Measurements from ENCODE around the gene AMPD1.

The AMPD1 gene

DNA sequence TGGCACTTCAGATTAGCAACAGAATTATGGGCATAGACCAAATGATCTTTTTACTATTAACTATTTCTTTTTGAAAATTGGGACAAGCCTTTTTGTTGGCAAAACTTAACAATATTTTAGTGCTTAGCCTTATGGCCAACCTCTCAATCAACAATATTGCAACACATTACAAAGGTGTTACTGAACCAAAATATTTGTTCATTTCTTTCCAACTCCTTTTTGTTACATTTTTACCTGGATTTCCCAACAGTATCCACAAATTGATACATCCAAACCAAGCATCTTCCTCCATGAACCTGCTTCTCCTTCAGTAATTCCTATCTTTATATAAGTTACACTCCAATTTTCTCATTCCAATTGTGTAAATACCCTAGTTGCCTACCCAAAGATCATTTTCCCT lies 1.5 kb upstream of the AMPD1 start:
- DNase-seq, result no peak

DNA sequence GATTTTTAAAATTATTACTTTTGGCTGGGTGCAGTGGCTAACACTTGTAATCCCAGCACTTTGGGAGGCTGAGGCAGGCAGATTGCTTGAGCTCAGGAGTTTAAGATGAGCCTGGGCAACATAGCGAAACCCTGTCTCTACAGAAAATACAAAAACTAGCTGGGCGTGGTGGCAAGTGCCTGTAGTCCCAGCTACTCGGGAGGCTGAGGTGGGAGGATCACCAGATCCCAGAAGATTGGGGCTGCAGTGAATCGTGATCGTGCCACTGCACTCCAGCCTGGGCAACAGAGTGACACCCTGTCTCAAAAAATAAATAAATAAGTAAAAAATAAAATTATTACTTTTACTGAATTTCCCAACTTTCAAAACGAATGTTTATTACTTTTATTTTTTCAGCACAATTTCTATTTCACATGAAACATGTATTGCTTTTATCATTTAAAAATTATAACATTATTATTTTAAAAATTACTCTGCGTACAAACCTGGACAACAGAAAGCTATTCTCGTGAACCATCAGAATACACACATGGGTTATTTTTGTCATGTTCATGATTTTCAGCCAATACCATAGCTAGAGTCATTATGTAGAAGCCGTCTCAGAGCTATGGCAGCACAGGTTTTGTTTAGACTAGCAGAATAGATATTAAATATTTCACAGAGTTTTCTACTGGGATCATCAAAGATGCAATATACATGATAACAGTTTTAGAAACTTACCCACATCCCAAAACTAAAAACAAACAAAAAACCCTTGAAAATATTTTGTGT lies 621 bp downstream of the AMPD1 start:
- no peak for DNase-seq

DNA sequence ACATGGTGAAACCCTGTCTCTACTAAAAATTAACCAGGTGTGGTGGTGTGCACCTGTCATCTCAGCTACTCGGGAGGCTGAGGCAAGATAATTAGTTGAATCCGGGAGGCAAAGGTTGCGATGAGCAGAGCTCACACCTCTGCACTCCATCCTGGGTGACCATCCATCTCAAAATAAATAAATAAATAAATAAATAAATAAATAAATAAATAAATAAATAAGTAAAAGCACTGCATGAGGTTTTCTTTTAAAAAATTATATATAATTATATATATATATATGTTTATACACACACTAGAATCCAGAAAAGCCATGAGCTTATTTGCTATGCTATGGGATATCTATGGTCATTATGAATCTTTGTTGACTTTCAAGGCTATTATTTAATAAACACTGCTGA lies 2.4 kb downstream of the AMPD1 start:
- no peak for DNase-seq

DNA sequence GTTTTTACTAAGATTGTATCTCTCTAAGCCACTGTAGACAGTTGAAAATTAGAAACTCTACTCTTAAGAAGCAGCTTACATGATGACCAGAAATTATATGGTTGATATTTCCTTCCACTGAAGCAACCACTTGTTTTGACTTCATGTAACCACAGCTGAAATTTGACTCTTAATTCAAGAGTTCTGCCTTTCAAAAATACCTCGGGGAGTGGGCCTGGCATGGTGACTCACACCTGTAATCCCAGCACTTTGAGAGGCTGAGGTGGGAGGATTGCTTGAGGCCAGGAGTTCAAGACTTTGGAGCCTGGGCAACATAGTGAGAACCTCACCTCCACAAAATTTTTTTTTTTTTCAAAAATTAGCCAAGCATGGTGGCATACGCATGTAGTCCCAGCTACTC lies 4.3 kb downstream of the AMPD1 start:
- no peak for DNase-seq

DNA sequence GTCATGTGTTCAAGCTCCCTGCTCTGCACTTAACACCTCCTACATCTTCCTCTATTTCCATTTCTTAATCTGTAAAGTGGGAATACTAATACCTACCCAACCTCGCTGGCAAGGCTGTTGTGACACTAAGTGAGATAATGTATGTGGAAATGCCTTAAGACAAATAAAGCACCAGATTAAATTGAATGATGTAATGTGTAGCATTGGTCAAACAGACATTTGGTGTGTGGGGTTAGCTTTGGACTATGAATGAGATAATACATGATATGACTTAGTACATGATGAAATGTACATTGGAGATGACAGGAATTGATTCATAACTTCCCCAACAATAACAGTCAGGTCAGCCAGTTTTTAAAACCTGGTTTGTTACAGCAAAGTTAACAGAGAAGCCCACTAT lies 5.2 kb downstream of the AMPD1 start:
- no peak for DNase-seq

DNA sequence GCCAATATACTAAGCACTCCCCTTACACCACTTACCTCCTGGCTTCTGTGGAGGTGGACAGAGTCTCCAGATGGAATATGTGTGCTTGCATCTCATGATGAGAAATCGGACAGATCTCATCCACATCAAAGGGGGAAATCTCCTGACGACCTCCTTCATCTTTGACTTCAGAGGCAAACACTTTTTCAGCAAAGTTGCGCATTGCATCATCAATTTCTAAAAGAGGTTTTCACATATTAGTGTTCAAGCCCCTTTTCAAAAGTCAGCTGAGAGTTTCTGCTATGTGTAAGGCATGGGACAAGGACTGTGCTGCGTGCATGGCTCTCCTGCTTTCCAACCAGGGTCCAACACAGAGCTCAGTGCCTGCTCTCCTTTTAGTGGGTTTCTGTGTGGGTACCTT lies 6.8 kb downstream of the AMPD1 start:
- DNase-seq, result no peak

DNA sequence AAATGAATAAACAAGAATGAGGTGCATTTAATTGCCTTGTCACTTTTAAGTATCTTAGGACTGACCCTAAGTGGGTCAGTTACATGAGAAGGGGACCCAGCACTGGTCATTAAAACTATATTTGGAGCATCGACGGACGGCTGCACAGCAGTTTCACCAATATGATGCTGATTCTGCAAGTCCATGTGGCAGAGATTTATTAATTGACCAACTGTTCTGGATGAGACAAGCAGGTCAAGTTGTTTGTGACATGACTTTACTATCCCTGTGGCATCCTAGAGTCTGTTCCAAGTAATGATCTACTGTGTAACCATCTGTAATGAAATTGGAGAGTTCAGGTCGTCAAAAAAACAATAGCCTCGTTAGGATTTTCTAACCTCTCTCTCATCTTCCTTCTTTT lies 9.5 kb downstream of the AMPD1 start:
- DNase-seq, result no peak

DNA sequence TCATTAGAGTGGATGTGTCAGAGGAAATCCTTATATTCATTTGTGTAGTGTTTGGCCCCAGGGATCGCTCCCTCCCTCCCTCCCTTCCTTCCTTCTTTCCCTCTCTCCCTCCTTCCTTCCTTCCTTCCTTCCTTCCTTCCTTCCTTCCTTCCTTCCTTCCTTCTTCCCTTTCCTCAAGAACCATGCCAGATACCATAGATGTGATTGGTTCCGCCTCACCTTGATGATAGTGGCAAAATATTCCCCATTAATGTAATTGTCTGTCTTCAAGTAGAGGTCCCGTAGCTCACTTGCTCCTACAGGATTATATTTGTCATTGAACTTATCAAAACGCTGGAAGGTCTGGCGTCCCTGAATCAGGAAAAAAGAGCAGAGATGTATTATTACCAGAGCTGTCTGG lies 17.7 kb downstream of the AMPD1 start:
- DNase-seq, result no peak

DNA sequence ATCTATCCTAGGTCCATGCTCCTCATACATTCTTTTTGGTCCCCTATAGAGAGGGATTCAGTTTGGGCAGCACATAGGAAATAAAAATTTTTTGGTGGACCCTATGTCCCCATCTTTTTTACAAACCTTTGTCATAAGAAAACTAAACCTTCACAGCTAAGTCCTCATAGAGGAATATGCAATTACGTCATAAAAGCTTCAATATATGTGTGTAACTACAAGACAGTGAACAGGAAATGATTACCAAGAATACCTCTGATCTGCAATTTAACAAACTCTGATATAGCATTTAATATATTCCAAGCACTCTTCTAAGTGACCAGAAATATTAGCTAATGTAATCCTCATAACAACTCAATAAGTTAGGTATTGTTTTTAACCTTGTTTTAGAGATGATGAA lies 19.2 kb downstream of the AMPD1 start:
- DNase-seq, result no peak

DNA sequence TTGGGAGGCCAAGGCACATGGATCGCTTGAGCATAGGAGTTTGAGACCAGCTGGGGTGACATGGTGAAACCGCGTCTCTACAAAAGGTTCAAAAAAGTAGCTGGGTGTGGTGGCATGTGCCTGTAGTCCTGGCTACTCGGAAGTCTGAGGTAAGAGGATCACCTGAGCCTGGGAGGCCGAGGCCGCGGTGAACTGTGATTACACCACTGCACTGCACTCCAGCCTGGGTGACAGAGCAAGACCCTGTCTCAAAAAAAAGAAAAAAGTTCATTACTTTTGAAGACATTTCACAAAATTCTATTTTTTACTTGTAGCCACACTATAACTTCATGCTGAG lies 23.4 kb downstream of the AMPD1 start:
- DNase-seq, result no peak

DNA sequence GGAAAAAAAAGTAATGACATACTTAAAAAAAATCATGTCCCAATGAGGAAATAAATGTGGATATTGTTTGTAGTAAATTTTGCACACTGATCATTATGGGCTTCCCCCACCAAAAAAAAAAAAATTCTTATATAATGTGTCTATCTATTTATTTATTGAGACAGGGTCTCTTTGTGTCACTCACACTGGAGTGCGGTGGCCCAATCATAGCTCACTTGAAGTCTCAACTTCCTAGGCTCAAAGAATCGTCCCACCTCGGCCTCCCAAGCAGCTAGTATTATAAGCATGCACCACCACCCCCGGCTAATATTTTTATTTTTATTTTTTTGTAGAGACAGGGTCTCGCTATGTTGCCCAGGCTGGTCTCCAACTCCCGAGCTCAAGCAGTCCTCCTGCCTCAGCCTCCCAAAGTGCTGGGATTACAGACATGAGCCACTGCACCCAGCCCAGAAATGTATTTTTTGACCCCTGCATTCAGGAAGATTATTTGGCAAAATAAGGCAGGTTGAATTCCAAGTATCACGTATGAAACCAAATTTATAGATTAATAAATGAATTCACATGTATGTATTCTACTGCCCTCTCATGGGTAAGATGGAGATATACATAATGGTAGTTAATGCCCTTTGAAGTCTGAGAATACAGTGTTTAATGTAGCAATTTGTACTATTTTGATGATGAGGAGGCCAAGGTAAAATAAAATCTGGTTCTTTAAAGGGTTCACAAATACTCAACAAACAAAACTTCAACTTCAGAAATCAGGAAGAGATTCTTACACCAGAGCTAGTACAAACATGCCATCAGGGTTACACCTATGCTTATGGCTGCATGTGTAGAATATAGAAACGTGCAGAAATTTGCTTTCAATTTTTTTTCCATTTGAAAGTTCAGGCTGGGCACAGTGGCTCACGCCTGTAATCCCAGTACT lies 24.1 kb downstream of the AMPD1 start:
- DNase-seq, result no peak

DNA sequence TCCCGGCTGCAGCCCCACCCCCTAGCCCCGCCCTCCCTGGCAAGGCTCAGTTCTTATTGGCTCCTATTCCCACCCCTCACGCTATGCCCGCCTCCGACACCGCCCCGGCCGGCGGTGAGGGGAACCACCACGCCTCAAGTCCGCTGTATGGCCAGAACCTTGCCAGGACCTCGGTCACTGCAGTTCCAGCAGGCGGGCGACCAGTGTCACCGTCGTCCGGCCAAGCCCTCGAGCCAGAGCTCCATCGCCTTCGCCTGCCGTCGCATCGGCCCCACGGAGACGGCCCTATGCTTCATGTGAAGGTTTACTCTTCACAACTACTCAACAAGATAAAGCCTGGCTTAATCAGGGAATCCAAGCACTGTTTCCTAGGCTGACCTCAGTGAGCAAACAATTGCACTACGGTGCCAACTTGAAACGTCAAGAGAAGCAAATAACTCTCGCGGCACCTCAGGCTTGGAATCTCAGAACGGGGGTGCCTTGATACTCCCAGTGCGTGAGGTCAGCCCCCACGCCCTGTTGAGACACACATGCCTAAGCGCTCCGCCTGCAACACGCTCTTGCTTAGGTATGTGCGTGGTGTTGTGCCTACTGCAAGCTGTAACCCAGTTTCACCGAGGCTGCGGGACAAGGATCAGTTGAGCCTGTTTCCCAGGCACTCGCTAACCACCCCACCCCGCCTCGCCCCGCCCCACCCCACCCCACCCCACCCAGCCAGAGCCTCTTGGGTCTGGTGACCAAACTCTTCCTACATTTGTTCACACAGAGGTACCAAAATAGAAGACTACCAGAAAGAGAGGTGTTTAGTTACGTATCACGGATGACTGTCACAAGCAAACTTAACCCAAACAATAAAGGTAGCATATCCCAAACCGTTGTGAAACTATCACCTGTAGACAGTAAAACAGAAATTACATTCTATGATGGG lies 25.0 kb downstream of the AMPD1 start:
- peak; percentile 71 for DNase-seq

DNA sequence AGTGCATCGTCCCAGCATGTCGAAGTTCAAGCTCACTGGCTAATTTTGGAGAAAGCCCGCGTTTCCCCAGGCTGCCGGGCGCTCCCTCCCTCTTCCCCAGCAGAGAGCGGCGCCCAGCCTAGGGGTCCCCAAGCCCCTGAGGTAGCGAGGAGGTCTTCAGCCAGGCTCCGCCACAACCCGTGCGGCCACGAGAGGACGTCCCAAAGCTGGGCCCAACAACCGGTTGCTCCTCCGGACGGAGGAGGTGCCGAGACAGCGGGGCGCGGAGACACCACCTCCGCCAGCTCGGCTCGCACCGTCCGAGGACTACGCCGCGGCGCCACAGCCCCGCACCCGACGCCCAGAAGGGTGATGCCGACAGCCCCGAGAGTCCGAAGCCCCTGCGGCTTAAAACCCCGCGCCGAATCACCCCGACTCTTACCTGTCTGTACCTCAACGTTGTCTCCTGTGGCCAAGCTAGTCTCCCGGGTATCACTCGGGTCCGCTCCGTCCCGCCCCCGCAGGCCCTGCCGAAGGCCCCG lies 25.7 kb downstream of the AMPD1 start, which contains the start of gene DENND2C:
Gene DENND2C (minus strand): TSS at position 488 of the 521 bp plus-strand sequence. CDS start 44,065 bp downstream, outside the sequence.
- DNase-seq, result no peak

DNA sequence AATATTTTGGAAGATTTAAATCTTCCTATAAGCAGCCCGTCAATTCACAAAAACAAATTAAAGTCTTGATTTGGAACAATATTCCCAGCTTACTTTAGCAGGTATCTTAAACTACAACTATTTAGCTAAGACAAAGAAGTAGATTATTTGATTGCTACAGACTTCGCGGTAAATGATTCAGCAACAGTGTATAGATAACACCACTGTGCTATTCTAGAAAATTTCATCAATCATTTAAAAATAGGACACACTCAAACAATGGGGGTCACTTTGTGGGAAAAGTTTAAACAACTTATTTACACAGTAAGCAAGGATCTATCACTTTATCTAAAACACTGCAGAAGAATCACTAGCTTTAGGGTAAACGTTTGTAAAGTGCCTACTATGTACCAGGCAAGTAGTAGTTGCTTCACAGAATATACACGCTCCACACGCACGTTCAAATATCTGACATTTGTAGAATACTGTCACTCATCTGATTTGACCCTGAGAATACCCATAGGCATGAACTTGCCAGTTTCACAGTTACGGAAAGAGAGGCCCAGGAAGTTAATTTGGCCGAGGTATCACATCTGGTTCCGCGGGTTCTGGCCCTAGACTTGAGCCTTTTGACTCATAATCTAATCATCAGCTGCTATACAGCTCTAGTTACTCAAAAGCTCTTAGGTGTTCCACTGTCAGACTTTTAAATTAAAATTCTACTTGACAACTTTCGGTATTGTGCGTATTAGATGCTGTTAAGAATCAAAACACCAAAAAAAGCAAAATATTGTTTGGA lies 26.4 kb downstream of the AMPD1 start:
- no peak for DNase-seq

DNA sequence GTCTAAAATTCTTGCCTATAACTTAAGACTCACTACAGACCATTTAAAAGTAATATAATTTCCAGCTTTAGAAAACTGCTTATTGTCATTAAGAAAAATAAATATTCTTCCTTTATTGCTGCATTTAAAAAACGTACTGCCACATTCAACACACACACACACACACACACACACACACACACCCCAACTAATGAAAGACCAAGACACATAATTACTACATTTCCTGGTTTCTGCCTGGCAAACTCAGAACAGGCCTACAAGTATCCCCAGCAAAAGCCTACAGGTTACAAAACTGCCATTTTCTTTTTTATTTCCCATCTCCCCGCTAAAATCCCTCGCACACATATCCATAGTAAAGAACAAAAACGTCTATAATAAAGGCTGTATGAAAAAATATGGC lies 27.0 kb downstream of the AMPD1 start:
- DNase-seq, result no peak

DNA sequence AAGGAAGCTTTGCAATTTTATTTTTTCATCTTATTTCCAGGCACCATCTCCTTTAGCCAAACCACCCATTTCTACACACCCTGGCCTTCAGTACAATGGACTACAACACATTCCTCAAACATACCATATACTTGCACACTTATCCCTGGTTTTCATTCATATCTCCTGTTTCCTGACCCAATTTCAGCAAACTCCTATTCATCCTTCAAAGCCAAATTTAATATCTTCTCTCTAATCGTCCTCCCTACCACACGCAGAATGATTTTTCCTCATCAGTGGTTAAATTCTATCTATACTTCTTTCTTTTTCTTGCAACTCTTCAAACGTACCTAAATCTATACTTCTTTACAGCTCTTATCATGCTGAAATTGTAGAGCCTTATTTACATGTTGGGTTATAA lies 28.4 kb downstream of the AMPD1 start:
- no peak for DNase-seq

DNA sequence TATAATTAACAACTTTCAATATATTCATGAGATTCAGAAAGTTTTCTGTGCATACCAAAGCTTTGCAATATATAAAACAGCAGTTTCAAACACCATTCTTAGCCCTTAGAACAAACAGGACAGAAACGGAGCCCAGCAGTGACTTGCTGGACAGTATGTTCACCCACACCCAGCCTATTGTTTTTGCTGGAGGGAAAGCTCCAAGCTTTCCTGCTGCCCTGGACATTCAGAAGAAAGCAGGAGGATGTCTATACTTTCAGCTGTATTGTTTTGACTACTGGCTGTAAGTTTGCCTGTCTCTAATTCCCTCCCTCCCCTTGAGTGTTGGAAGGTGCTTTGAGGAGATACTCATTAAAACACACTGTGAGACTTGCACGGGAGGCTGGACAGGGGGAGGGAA lies 35.1 kb downstream of the AMPD1 start:
- DNase-seq, result no peak

DNA sequence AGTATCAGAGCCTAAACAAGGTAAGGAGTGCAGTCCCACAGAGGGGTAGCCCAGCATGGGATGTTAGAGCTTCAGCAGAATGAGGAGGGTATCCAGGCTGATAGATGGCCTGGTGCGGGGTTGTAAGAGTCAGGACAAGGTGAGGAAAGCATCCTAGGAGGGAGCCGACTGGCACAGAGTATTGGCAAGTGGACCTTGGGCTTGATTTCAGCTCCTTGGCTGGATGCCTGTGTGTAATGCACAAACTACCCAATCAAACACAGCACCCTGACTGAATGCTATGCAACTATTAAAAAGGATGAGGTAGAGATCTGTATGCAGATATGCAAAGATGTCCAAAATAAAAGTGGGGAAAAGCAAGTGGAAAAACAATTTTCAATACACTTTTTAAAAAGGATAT lies 43.5 kb downstream of the AMPD1 start:
- no peak for DNase-seq

DNA sequence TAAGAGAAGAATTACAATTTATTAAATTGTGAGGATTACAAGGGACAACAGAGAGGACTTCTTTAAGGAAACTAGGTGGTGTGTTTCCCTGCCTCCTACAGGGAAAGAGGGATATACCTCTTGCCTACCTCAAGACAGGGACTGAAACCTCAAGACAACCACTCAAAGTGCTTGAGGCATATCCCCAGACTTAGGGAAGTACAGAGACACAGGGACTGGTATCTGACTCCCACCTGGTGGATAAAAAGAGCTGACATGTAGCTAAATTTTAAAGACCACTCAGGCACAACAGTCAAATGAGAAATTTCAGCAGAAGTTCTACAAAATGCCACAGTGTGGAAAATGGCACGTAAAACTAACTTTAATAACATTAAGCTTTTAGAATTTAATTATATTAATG lies 46.8 kb downstream of the AMPD1 start:
- DNase-seq, result no peak

DNA sequence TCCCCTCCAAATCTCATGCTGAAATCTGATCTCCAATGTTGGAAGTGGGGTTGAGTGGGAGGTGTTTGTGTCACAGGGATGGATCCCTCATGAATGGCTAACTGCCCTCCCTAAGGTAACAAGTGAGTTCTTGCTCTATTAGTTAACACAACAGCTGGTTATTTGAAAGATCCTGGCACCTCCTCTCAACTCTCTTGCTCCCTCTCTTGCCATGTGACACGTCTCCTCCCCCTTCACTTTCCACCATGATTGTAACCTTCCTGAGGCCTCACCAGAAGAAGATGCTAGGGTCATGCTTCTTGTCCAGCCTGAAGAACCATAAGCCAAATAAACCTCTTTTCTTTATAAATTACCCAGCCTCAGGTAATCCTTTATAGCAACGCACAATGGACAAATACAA lies 54.0 kb downstream of the AMPD1 start:
- no peak for DNase-seq

DNA sequence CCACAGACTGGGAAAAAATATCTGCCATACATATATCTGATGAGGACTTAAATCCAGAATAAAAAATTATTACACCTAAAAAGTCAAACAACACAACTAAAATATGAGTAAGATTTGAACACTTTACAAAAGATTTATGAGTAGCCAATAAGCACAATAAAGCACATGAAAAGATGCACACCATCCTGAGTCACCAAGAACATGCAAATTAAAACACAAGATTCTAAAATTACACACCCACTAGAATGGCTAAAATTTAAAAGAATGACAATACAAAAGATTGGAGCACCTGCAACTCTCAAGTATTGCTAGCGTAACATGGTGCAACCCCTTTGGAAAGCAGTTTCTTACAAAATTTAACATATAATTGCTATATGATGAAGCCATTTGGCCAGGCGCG lies 56.4 kb downstream of the AMPD1 start:
- no peak for DNase-seq

DNA sequence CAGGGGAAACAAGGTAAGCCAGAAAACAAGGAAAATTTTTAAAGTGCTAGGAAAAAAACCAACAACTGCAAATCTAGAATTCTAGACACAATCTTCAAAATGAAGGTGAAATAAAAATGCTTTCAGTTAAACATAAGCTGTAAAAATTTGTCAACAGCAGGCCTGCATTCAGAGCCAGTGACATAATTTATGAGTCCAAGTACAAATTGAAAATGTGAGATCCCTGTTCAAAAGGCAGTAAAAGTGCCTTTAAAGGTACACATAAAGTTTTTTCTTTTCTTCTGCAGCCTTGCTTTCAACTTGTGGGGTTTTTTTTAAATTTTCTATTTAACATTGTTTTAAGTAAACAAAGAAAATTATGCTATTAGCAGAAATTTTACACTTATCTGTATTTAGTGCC lies 62.9 kb downstream of the AMPD1 start:
- no peak for DNase-seq

Data from activated gamma-delta T cell (primary cell).